ENCODE data around the gene CDSN. TPM values are rescaled to one million over a fixed set of nuclear protein-coding genes. Genes with fewer than 3 reads are reported as not detected.

CDSN gene
- total RNA-seq, 1 donor from 2014 or later: not detected

DNA sequence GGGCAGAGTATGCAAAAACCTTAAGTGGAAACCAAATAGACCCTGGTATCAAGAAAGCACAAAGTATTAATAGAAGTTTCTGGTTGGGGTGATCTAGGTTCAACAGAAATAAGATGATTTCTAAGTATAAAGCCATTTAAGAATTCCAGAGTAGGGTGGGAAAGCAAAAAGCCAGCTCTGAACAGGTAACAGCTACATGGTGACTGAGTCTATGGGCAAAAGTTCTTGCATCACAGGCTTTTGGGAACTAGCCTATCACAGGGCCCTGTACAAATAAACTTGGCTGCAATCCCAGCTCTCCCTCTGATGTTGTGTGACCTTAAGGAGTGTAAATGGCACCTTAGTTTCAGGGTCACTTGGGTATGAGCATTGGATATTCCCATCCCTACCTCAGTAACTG, 43.7 kb upstream of the CDSN start:
- H3K4me1 Mint-ChIP-seq: peaks cover 10% of the 10 kb centered on the region
- no peak overlapping the region for H3K4me3 Mint-ChIP-seq
- no peak for DNase-seq (ENCODE audit: low spot score in 2 of 2, unreplicated experiment in 2 of 2)
- H3K27ac Mint-ChIP-seq: no peak overlapping the region
- TF ChIP-seq, protein P1, sequence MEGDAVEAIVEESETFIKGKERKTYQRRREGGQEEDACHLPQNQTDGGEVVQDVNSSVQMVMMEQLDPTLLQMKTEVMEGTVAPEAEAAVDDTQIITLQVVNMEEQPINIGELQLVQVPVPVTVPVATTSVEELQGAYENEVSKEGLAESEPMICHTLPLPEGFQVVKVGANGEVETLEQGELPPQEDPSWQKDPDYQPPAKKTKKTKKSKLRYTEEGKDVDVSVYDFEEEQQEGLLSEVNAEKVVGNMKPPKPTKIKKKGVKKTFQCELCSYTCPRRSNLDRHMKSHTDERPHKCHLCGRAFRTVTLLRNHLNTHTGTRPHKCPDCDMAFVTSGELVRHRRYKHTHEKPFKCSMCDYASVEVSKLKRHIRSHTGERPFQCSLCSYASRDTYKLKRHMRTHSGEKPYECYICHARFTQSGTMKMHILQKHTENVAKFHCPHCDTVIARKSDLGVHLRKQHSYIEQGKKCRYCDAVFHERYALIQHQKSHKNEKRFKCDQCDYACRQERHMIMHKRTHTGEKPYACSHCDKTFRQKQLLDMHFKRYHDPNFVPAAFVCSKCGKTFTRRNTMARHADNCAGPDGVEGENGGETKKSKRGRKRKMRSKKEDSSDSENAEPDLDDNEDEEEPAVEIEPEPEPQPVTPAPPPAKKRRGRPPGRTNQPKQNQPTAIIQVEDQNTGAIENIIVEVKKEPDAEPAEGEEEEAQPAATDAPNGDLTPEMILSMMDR (IDR thresholded peaks at IDR 0.05; ENCODE audit: unreplicated experiment): no peak
- H3K27me3 Mint-ChIP-seq (ENCODE audit: low read depth): peaks cover 15% of the 10 kb centered on the region
- no peaks in the 10 kb centered on the region for H3K36me3 Mint-ChIP-seq
- H3K9me3 Mint-ChIP-seq: no peaks in the 10 kb centered on the region

DNA sequence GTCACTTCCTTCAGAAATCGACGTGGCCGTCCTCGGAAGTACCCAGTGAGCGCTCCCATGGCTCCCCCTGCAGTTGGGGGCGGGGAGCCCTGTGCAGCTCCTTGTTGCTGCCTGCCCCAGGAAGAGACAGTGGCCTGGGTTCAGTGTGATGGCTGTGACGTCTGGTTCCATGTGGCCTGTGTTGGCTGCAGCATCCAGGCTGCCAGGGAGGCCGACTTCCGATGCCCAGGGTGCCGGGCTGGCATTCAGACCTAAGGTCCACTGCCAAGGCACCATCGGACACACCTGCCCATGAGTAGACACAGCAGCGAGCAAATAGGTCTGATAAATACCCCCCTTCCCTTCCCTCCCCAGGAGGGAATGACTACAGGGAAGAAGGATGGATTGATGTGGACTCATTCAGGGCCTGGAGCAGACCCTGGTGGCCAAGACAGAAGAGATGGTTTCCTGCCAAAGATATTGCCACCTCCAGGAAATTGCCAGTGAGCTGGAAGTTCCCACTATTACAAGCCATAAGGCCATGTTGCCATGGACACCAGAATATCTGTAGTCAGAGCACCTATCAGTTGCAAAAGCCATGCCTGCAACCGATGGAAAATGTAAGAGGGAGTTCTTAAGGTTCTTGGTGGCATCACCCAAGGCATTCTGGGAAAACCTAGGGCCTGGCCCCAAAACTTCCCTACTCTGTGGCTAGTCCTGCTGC, 42.4 kb upstream of the CDSN start:
- TF ChIP-seq, protein P1 (IDR thresholded peaks at IDR 0.05; ENCODE audit: unreplicated experiment): no peak
- no peak for DNase-seq (ENCODE audit: low spot score in 2 of 2, unreplicated experiment in 2 of 2)
- Mint-ChIP-seq H3K36me3 (no peaks in the 10 kb centered on the region), H3K27me3 (ENCODE audit: low read depth) (peaks cover 5% of the 10 kb centered on the region), H3K9me3 (no peaks in the 10 kb centered on the region), H3K4me1 (peaks cover 19% of the 10 kb centered on the region), H3K27ac (no peak overlapping the region), H3K4me3 (no peak overlapping the region)

DNA sequence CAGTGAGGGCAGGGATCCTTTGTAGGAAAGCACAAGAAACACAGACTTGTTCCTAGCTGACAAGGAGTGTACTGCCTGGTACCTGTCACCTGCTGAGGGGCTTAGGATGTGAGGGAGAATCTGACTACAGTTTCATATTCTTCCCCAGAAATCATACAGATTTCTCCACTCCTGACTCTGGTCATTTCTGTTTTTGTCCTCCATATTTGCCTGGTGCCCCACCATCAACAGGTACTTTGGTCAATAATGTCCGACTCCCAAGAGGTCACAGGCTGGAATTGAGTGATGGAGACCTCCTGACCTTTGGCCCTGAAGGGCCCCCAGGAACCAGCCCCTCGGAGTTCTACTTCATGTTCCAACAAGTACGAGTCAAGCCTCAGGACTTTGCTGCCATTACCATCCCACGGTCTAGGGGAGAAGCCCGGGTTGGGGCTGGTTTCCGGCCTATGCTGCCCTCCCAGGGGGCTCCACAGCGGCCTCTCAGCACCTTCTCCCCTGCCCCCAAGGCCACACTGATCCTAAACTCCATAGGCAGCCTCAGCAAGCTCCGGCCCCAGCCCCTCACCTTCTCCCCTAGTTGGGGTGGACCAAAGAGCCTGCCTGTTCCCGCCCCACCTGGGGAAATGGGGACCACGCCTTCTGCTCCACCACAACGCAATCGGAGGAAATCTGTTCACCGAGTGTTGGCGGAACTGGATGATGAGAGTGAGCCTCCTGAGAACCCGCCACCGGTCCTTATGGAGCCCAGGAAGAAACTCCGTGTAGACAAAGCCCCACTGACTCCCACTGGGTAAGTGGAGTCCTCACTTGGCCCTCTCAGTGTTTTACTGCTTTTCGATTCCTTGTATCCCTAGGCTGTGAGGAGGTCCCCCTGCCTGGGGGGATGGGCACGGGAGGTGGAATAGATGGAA, 41.2 kb upstream of the CDSN start:
- Mint-ChIP-seq H3K36me3 (no peaks in the 10 kb centered on the region), H3K9me3 (no peaks in the 10 kb centered on the region)

DNA sequence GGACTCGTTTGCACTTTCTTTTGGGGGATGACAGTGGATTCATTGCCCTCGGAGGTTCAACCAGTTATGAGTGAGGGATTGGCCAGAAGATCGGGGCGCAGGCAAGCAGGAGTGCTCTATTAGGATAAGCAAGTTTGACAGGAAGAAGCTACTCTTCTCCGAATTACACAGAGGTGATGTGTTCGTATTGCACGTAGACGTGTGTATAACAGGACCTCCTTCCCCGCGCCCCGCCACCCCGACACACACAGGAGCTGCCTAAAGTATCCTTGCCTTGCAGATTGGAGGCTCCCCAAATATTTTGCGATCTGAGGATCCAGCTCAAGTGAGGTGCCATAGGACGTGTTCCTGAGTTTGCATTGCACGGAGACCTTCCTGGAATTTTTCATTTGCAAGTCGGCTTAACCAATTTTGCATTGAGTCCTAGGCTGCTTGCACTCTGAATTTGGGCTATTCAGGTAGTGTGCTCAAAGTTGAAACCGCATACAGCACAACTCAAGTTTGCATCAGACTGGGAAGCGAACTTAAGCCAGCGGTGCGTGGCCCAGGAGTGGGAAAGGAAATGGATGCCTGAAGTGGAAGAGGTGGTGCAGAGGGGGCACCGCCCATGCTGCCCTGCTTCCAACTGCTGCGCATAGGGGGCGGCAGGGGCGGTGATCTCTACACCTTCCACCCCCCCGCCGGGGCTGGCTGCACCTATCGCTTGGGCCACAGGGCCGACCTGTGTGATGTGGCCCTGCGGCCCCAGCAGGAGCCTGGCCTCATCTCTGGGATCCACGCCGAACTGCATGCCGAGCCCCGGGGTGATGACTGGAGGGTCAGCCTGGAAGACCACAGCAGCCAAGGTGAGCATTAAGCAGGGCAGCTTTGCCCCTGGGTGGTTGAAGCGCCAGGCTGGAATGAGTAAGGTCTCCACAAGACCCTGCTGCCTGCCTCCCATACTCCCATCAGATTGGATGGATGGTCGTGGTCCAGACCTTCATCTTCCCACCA, 38.9 kb upstream of the CDSN start:
- Mint-ChIP-seq H3K4me3 (peak overlapping the region; percentile 77), H3K36me3 (peaks cover 8% of the 10 kb centered on the region), H3K9me3 (no peaks in the 10 kb centered on the region), H3K27me3 (ENCODE audit: low read depth) (no peaks in the 10 kb centered on the region), H3K4me1 (peaks cover 26% of the 10 kb centered on the region), H3K27ac (peak overlapping the region; percentile 85)
- no peak for DNase-seq (ENCODE audit: low spot score in 2 of 2, unreplicated experiment in 2 of 2)
- TF ChIP-seq, protein P1 (IDR thresholded peaks at IDR 0.05; ENCODE audit: unreplicated experiment): no peak

More for the DNA sequence above, 41.2 kb upstream of the CDSN start:
- no peaks in the 10 kb centered on the region for H3K27me3 Mint-ChIP-seq (ENCODE audit: low read depth)
- TF ChIP-seq, protein P1 (IDR thresholded peaks at IDR 0.05; ENCODE audit: unreplicated experiment): no peak
- peaks cover 26% of the 10 kb centered on the region for H3K4me1 Mint-ChIP-seq
- no peak overlapping the region for H3K27ac Mint-ChIP-seq
- H3K4me3 Mint-ChIP-seq: no peak overlapping the region
- no peak for DNase-seq (ENCODE audit: low spot score in 2 of 2, unreplicated experiment in 2 of 2)
